Measurements from ENCODE around the gene PCAT7. TPM values are rescaled to one million over a fixed set of nuclear protein-coding genes. Genes with fewer than 3 reads are reported as not detected.

Gene PCAT7
- total RNA-seq, 1 donor from 2014 or later: 7.4 TPM

GRCh38 chr9:94599102-94599501 is 44.2 kb downstream of the PCAT7 start:
- Mint-ChIP-seq H3K9me3 (no peaks in the 10 kb centered on the region), H3K4me3 (no peak overlapping the region), H3K4me1 (peaks cover 6% of the 10 kb centered on the region), H3K27ac (ENCODE audit: unreplicated experiment) (no peak overlapping the region), H3K27me3 (ENCODE audit: low read depth) (no peaks in the 10 kb centered on the region), H3K36me3 (ENCODE audit: low read depth) (no peaks in the 10 kb centered on the region)
- no peak for TF ChIP-seq CTCF (conservative IDR thresholded peaks at IDR 0.05)
- no peak for DNase-seq (ENCODE audit: low read depth, low spot score)

- H3K36me3 Mint-ChIP-seq (ENCODE audit: low read depth): no peaks in the 10 kb centered on the region
- H3K4me3 Mint-ChIP-seq: no peak overlapping the region
- H3K27ac Mint-ChIP-seq (ENCODE audit: unreplicated experiment): no peak overlapping the region
- no peak for DNase-seq (ENCODE audit: low read depth, low spot score)
- no peak for TF ChIP-seq CTCF (conservative IDR thresholded peaks at IDR 0.05)
- H3K9me3 Mint-ChIP-seq: no peaks in the 10 kb centered on the region
- no peaks in the 10 kb centered on the region for H3K27me3 Mint-ChIP-seq (ENCODE audit: low read depth)
- peaks cover 6% of the 10 kb centered on the region for H3K4me1 Mint-ChIP-seq
These were observed 45.4 kb downstream of the PCAT7 start for GRCh38 chr9:94600258-94600657.

GRCh38 chr9:94600715-94601114 is 45.8 kb downstream of the PCAT7 start:
- H3K9me3 Mint-ChIP-seq: no peaks in the 10 kb centered on the region
- no peaks in the 10 kb centered on the region for H3K27me3 Mint-ChIP-seq (ENCODE audit: low read depth)
- DNase-seq (ENCODE audit: low read depth, low spot score): no peak
- H3K27ac Mint-ChIP-seq (ENCODE audit: unreplicated experiment): no peak overlapping the region
- H3K4me1 Mint-ChIP-seq: peaks cover 6% of the 10 kb centered on the region
- no peaks in the 10 kb centered on the region for H3K36me3 Mint-ChIP-seq (ENCODE audit: low read depth)
- TF ChIP-seq CTCF (conservative IDR thresholded peaks at IDR 0.05): no peak
- H3K4me3 Mint-ChIP-seq: no peak overlapping the region

- TF ChIP-seq CTCF (conservative IDR thresholded peaks at IDR 0.05): no peak
- Mint-ChIP-seq H3K9me3 (no peaks in the 10 kb centered on the region), H3K36me3 (ENCODE audit: low read depth) (no peaks in the 10 kb centered on the region), H3K27me3 (ENCODE audit: low read depth) (no peaks in the 10 kb centered on the region), H3K4me3 (no peak overlapping the region), H3K27ac (ENCODE audit: unreplicated experiment) (no peak overlapping the region), H3K4me1 (peaks cover 10% of the 10 kb centered on the region)
- DNase-seq (ENCODE audit: low read depth, low spot score): no peak
These were observed 47.8 kb downstream of the PCAT7 start for GRCh38 chr9:94602666-94603065.

- Mint-ChIP-seq H3K27ac (ENCODE audit: unreplicated experiment) (no peak overlapping the region), H3K27me3 (ENCODE audit: low read depth) (no peaks in the 10 kb centered on the region), H3K4me1 (peaks cover 17% of the 10 kb centered on the region), H3K4me3 (no peak overlapping the region), H3K9me3 (no peaks in the 10 kb centered on the region), H3K36me3 (ENCODE audit: low read depth) (no peaks in the 10 kb centered on the region)
- peak; percentile 74 for TF ChIP-seq CTCF (conservative IDR thresholded peaks at IDR 0.05)
- DNase-seq (ENCODE audit: low read depth, low spot score): peak; percentile 84
These were observed 48.6 kb downstream of the PCAT7 start for GRCh38 chr9:94603259-94604160.

Measured in neural crest cell (in vitro differentiated cells).